ENCODE data around the gene PRDM11. TPM values are rescaled to one million over a fixed set of nuclear protein-coding genes. Genes with fewer than 3 reads are reported as not detected.

The PRDM11 gene
- total RNA-seq, 2 donors from 2014 or later: 21.1 to 24.5 TPM

DNA sequence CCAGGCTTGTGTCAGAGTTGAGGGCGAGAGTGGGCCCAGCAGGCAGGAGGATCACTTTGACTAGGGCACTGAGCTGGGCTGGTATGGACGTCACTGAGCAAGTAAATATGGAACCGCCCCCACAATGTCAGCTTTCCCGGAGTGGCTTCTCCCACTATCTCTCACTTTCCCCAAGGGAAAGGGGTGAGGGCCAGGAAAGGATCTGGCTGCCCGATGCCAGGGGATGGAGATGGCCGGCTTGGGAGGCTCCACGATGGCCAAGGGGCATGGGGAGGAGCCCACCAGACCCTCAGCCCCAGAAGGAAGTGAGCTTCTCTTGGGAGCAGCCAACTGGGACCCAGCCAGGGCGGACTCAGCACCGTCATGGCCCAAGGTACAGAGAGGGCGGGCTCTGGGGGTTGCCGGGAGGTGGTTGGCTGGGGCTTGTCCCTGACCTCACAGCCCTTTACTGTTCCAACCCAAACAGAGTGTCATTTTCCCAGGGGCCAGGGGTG, 8.7 kb downstream of the PRDM11 start:
- DNase-seq (ENCODE audit: low spot score): no peak
- intact Hi-C loops (cut with DNase I): no loop called here

DNA sequence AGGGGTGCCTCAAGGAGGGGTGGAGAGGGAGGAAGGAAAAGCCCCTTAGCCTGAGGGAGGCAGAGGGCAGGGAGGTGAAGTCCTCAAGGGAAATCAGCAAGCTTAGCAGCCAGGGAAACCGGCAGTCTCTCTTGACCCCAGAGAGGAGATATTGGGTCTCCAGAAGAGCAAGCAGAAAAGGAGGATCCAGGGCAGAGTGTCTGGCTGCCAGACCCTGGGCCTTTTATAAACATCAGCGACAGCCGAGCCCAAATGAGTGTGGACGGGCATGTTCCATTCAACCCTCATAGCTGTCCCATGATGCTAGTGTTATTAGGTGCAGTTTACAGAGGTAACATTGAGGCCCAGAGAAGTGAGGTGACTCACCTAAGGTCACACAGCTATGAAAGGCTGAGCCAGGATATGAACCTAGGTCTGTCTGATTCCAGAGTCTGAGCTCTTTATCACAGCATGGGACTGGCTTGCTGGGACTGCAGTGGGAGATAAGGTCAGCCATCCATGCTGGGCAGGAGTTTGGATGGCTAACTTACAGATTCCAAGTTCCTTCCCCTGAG, 9.3 kb downstream of the PRDM11 start:
- DNase-seq (ENCODE audit: low spot score): no peak
- intact Hi-C loops (cut with DNase I): no loop called here

DNA sequence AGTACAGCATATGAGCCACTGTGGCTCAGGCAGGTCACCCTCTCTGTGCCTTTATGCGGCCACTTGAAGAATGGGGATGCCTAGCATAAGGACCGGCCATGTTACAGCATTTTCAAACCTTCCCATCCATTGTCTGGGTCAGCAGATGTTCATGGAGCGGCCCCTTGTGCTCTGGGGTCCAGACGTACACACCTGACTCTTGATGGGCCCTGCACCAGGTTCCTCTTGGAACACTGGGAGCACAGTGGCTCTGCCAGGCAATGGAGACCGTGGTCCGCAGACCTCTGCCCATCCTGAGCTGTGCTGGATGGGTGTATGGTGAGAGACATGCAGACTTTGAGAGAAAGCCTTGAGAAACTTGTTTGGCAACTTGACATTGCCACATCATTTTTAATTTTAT, 9.8 kb downstream of the PRDM11 start:
- intact Hi-C loops (cut with DNase I): no loop called here
- DNase-seq (ENCODE audit: low spot score): no peak

DNA sequence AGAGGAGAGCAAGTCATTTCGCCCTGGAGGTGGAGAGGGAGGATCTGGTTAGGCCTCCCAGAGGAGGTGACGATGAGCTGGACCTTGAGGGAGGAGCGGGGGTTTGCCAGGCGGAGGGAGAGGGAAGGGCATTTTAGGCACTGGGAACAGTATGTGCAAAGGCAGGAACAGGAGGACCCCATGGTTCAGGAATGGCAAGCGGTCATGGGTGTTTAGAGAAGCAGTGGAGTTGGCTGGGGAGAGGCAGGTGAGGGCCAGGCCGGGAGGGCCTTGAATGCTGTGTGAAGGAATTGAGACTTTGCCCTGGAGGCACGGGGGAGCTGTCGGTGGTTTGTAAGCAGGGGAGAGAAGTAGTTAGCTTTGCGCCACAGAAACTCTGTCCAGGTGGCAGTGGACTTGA, 10.3 kb downstream of the PRDM11 start:
- intact Hi-C loops (cut with DNase I): no loop called here
- DNase-seq (ENCODE audit: low spot score): no peak

DNA sequence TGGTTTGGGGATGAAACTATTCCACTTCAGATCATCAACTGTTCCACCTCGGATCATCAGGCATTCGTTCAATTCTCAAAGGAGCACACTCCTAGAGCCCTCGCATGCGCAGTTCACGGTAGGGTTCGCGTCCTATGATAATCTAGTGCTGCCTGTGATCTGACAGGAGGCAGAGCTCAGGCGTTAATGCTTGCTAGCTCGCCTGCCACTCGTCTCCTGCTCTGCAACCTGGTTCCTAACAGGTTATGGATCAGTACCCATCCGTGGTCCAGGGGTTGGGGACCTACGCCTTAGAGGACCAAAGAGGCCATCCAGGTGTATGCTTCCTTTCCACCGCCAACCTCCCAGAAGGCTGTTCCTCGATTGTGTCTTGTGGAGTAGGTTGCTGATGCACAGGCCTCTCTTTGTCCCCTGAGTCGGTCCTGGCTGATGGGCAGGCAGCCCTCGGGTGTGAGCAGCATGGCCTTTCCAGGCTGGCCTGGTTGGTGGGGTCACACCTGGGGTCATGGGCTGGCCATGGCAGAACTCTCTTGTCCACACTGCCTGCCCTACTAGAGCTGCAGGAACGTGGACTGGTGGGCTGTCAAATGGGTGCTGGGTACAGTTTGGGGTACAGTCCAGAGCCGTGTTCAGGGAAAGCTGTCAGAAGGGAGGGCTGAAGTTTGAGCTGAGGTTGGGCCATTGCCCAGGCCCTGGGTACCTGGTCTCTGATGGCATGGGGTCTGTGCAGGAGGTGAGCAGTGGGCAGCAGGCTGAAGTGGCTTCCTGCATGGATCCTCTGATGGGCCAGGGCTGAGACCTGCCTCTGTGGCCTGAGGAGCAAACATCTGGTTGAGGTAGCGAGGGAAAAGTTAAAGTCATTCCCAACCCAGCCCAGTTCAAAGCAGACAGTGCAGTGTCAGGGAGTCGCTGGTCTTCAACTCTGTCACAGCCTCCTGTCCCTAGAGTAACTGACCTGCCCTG, 11.1 kb downstream of the PRDM11 start:
- DNase-seq (ENCODE audit: low spot score): no peak
- intact Hi-C loops (cut with DNase I): no loop called here

DNA sequence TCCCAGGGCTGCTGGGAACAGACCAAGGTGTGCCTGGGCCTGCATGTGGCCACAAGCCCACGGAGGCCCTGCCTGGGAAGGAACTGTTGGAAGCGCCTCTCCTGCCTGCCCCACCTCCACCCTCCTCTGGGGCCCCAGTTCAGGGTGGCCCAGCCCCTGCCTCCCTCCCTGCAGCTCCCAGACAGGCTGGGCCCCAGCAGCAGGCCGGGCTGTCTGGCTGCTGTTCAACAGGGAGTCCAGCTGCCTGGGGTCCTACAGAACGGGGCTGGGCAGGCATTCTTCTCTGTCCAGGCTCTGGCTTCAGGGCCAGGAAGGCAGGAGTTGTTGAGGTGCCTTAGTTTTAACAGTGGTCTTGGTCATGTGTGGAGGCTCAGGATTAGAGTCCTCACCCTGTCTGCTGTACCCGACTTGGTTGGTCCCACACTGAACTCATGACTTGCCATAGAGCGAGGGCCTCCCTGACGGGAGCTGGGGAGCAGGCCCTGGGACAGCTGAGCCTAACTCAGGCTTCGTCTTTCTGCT, 11.8 kb downstream of the PRDM11 start:
- no peak for DNase-seq (ENCODE audit: low spot score)
- intact Hi-C loops (cut with DNase I): no loop called here

DNA sequence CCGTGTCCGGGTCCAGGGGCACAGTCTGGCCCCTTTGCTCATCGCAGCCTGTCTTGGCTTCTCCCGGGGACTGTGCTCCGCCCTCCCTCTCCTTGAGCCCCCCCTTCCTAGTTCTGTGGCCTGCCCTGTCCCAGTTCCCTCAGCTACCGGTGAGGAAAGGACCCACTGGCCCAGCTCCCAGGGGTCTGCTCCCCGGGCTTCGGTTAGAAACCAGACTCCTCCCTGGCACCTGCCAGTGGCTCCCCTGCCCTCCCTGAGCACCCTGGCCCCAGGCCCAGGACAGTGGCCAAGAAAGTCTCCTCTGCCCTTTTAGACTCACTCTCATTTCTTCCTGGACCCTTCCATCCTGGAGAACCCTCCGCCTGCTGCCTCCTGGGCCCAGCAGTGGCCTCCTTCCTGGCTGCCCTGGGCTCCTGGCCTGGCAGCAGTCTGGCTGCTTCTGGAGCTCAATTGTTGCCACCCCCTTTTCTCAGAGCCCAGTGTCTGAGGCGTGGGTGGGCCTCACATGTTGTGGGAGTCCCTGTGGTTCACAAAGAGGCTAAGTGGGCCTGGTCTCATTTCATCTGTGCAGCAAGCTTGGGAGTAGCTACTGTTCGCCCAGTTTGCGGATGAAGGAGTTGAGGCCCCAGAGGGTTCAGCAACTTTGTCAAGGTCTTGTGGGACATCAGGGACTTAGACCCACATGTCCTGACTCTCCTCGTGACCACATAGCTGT, 12.6 kb downstream of the PRDM11 start:
- intact Hi-C loops (cut with DNase I): no loop called here
- DNase-seq (ENCODE audit: low spot score): no peak

DNA sequence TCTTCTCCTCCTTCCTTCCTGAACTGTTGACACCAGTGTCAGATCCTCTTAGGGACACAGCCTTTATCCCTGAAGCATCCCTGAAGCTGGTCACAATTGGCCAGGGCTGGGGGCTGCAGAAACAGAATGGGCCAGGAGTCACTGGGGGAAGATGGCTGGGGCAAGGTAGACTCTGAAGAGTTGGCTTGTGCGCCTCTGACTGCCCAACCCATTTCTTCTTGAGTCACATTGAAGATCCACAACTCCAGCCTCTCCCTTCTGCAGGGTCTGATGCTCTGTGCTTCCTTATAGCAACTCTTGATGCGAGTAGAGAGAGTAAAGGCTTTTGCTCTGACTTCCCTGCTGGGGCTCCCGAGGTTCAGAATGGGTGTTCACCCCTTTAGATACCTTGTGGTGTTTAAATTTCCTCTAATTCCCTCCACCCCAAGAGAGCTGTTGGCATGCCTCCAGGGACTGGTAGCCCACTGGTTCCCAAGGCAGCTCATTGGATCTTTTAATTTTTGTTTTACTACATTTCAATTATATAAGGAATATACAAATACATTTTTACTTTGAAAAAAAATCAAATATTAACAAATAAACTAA, 13.4 kb downstream of the PRDM11 start:
- no peak for DNase-seq (ENCODE audit: low spot score)
- intact Hi-C loops (cut with DNase I): no loop called here

DNA sequence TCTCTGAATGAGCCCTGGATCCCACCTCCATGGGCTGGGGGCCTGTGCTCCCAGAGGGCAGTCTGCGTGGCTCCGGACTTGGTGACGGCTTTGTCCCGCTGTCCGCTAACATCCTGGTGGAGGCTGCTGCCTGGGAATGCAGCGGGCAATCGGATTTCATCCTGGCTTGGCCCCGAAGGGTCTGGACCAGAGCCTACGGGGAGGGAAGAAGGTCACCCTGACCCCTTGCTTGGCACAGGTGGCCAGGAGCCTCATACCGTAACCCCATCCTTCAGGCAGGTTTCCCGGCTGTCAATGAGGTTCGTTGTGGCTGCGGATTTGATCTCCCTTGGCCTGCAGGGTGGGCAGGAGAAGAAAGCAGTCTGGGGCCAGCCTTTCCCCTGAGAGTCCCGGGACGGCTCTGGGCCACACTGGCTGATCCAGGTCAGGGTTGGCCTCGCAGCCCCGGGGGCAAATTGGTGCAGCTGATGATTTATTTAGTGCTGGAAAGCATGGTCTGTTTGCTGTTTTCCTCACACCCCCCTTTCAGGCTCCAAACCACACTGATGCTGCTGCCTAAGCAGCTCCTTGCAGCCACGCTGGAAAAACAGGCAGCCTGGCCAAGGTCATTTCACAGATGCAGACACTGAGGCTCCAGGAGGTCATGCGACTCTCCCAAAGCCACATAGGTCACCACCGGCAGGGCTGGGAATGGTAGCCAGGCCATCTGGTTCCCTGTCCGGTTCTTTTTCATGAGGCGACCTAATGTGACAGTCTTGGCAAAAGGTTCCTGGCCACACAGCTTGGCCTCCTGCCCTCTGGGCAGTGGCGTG, 15.0 kb downstream of the PRDM11 start:
- intact Hi-C loops (cut with DNase I): no loop called here
- no peak for DNase-seq (ENCODE audit: low spot score)

DNA sequence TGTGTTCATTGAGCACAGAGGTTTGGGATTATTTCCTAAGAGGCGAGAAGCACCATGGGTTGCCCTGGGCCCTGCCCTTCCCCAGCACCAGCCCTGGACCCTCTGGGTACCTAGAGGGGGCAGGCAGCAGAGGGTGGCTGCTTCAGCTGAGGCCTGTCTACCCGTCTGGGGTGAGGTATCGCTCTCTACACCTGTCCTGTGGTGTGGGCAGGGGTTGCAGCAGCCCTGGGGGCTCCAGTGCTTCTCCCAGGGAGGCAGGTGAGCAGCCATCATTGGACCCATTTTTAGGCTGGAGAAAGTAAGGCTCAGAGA, 15.6 kb downstream of the PRDM11 start:
- DNase-seq (ENCODE audit: low spot score): no peak
- intact Hi-C loops (cut with DNase I): no loop called here

DNA sequence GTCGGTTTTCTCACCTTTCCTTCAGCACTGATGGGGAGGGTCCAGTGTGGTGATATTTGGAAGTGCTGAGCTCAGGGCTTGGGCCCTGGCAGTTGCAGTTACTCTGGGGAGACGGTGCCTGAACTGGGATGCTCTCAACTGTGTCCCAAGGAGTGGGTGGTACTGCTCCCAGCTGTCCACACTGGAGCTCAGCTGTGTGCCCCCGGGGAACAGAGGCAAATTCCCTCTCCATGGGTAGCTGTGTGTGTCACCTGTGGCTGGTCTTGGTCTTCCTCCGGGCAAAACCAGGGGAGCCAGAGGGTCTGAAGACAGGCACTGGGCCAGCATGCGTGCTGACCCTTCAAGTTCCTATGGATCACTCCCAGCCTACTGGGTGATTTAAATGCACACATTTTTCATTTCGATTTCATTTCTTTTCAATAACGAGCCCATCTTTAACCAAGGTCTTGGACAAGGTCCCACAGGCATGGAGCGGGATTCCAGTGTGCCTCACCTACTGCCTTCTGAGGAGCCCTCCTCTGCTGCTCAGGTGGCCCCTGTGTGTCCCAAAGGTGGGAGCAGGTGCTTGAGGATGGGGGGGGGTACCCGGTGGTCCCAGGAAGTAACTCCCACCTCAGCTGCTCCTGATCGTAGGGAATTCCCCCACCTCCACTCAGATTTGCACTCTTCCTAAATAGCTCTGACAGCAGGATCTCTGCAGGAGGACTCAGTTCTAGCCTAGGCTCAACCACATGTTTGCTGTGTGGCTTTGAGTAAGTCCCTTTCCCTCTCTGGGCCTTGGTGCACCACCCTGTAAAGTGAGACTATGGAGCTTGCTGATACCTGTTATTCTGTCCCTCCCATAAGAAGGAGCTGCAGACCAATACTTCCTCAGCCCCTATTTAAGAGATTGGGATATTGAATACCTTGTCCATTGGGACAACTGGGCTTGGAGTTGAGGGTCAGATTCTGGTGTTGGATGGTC, 16.8 kb downstream of the PRDM11 start:
- intact Hi-C loops (cut with DNase I): no loop called here
- no peak for DNase-seq (ENCODE audit: low spot score)

DNA sequence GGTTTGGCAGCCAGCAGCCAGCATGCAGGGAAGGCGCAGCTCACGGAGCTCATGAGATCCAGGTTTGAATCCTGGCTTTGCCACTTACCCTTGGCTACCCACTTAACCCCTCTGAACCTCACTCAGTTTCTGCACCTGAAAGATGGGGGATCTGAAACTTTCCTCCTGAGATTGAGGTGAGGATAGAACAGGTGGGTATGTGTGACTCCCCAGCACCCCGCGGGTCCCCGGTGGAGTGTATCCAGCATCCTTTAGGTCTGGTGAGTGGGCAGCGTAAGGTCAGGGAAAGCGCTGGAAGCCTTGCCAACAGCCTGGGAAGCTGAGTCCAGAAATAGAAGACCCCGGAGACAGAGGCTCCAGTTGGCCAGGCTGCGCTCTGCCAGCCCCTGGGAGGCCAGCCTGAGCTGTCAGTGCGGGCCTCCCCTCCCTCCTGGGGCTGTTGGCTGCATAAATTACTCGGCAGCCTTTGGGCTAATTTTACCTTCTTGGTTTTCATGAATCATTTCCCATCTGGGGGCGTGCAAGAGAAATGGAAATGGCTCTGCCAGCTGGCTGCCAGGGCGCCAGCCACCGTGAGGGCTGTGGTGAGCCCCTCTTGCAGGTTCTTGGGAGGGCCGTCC, 17.6 kb downstream of the PRDM11 start:
- intact Hi-C loops (cut with DNase I): no loop called here
- DNase-seq (ENCODE audit: low spot score): peak; percentile 46

DNA sequence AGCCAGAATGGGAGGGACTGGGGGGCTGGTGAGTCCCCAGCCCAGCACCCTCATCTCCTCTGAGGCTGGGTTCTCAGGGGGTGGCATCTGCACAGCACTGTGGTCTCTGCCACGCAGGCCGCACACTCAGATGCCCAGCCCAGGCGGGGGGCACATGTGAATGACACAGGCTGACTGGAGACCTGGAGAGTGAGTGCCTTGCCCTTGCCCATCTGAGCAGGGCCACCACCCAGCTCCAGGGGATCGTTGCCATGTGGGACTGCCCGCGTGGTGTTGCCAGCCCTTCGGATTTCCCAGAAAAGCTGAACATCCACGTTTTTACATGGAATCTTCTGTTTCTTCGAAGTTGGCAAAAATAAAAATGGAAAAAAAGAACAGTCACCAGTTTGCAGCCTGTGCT, 18.9 kb downstream of the PRDM11 start:
- intact Hi-C loops (cut with DNase I): no loop called here
- DNase-seq (ENCODE audit: low spot score): no peak

DNA sequence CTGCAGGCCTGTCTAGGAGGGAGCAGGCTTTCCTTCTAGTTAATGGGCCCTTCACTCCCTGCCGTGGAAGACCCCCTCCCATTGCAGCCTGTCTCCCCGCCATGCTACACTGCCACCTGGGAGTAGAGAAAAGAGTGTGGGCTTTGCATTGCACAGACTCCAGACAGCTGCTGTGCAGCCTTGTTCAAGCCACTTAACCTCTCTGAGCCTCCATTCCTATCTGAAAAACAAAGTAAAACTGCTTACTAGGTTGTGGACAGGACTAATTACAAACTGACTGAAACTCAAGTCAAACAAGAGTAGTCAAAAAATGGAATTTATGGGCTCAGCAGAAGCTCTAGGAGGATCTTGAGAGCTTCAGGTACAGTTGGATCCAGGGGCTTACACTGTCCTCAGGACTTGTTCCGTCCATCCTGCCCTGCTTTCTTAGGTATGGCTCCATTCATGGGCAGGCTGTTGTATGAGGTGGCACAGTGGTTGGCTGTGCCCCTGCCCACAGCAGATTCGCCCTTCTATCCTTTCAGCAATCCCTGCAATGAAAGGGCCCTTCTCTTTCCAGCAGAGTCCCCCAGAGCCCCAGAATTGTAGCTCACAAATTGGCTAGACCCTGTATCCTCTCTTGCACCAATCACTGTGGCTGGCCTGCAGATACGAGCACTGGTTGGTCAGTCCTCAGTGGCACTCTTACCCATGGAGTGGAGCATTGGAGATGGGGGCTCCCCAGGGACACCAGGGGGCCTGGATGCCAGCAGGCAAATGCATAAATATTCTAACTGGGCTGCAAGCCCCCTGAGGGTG, 19.6 kb downstream of the PRDM11 start:
- no peak for DNase-seq (ENCODE audit: low spot score)
- intact Hi-C loops (cut with DNase I): no loop called here

DNA sequence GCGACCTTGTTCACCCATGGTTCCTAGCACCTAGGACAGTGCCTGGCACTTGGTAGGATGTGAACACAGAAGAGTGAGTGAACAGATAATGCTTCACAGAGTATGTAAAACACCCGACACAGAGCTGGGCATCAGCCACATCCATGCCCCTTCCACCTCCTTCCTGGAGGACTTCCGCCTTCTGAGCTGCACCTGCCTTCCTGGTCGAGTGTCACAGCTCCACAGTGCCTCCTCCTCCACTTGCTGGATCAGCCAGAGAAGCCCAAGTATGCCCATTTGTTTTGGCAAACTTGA, 20.1 kb downstream of the PRDM11 start:
- intact Hi-C loops (cut with DNase I): no loop called here
- peak; percentile 50 for DNase-seq (ENCODE audit: low spot score)

DNA sequence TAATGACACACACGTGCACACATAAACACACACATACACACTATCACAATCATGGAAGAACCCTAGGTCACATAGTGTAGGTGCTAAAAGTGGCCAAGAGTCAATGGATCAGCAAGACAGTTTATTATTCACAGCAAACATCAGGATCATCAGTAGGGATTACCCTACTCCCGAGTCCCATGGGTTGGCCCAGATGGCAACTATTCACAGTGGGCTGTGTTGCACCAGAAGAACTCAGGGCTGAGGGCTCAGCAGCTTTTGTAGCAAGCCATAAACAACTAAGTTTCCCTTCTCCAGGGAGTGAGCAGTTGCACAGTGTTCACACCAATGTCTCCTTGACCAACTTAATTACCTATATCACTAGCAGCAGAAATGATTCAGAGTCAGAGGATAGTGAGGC, 20.8 kb downstream of the PRDM11 start:
- intact Hi-C loops (cut with DNase I): no loop called here

More for the DNA sequence above, 20.8 kb downstream of the PRDM11 start:
- DNase-seq (ENCODE audit: low spot score): peak; percentile 14
